A549 treated with AZD2906 at 1 μM for 4 hours (cell line): ENCODE results near the gene XYLT1. TPM values are rescaled to one million over a fixed set of nuclear protein-coding genes. Genes with fewer than 3 reads are reported as not detected.

ENCODE experiments used
- total RNA-seq: library from RNA; stranded (reverse); fragments of 200-300 nt; extraction: Qiagen RNA extraction; gene quantifications from 5 replicates; pipeline ENCODE4 v1.2.3, GENCODE V29; 2022

Gene XYLT1
- 0.61 to 0.87 TPM (median 0.75 TPM) in 5 replicates for total RNA-seq

DNA sequence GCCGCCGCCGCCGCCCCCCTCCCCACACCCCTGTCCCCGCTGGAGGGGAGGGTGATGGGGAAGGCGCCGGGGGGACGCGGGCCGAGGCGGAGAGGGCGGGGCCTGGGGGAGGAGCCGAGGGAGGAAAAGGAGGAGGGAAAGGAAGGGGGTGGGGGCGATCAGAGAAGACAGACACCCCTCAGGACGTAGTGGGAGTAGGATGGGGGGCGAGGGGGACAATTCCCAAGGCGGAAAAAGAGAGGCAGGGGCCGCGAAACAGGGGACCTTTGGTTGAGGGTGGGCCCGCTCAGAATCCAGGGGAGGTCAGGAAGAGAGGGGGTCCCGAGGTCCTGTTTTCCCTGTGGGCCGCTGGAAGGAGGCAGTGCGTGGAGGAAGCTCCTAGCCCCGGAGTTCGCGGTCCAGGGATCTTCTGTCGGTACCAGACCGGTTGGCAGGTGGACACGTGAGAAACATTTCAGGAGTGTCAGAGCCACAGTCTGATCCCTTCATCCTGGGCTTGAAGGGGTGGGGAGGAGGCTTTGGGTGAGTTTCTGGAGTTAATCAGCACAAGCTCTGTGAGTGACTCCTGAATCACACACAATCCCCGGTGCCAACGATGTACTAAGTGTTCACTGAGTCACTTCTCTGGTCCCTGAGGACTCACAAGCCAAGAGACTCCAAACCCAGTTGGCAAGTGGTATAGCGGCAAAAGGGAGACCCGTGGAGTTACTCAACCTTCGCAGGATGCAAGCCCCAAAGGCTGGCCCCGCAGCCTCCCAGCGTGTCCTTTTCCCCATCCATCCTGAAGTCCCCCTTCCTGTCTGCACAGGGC, at the start of gene XYLT1:
TSS of gene XYLT1 (minus strand) at position 53 of the 811 bp plus-strand sequence. CDS start 164 bp downstream, outside the sequence.

